Glomerular endothelial cell (primary cell): ENCODE measurements around the gene CLIC3. TPM values are rescaled to one million over a fixed set of nuclear protein-coding genes. Genes with fewer than 3 reads are reported as not detected.

Source experiments
- DNase-seq: peaks from one replicate; pipeline ENCODE4 v3.0.0-alpha.2; 2011; ENCODE audit warnings: low read depth, low spot score; ENCODE audit errors: extremely low read depth
- total RNA-seq: library from RNA; depleted of rRNA; stranded (reverse); fragments of >200 nt; gene quantifications from 2 replicates; pipeline ENCODE4 v1.2.3, GENCODE V29; 2015

The CLIC3 gene
- total RNA-seq, 1 donor from 2014 or later, result 2.3 TPM

GRCh38 chr9:136969774-136970173 lies 26.6 kb downstream of the CLIC3 start:
- DNase-seq, result no peak

GRCh38 chr9:136969150-136969549 lies 27.2 kb downstream of the CLIC3 start:
- no peak for DNase-seq

- no peak for DNase-seq
These were observed 27.8 kb downstream of the CLIC3 start for GRCh38 chr9:136968333-136969127.

GRCh38 chr9:136965771-136966484 lies 30.4 kb downstream of the CLIC3 start:
- no peak for DNase-seq

GRCh38 chr9:136964833-136965422 lies 31.4 kb downstream of the CLIC3 start:
- DNase-seq, result no peak

GRCh38 chr9:136964171-136964689 lies 32.1 kb downstream of the CLIC3 start:
- no peak for DNase-seq

- DNase-seq, result no peak
These were observed 32.6 kb downstream of the CLIC3 start for GRCh38 chr9:136963751-136964150.

GRCh38 chr9:136963341-136963740 lies 33.0 kb downstream of the CLIC3 start:
- no peak for DNase-seq

GRCh38 chr9:136962701-136963248 lies 33.6 kb downstream of the CLIC3 start:
- no peak for DNase-seq

GRCh38 chr9:136962163-136962562 lies 34.2 kb downstream of the CLIC3 start:
- DNase-seq, result no peak

- no peak for DNase-seq
These were observed 34.9 kb downstream of the CLIC3 start for GRCh38 chr9:136961279-136962065.

- DNase-seq, result no peak
These were observed 35.5 kb downstream of the CLIC3 start for GRCh38 chr9:136960938-136961275.

- no peak for DNase-seq
These were observed 36.0 kb downstream of the CLIC3 start for GRCh38 chr9:136960212-136960937.

- DNase-seq, result no peak
These were observed 37.2 kb downstream of the CLIC3 start for GRCh38 chr9:136958898-136959850.

- DNase-seq, result no peak
These were observed 37.9 kb downstream of the CLIC3 start for GRCh38 chr9:136958473-136958872.

- no peak for DNase-seq
These were observed 38.5 kb downstream of the CLIC3 start for GRCh38 chr9:136957901-136958300.

GRCh38 chr9:136957461-136957860 lies 38.9 kb downstream of the CLIC3 start:
- no peak for DNase-seq

- no peak for DNase-seq
These were observed 39.8 kb downstream of the CLIC3 start for GRCh38 chr9:136956604-136957003.

GRCh38 chr9:136955943-136956335 lies 40.4 kb downstream of the CLIC3 start:
- no peak for DNase-seq
